ENCODE results near the gene TNNT1. TPM values are rescaled to one million over a fixed set of nuclear protein-coding genes. Genes with fewer than 3 reads are reported as not detected.
A peak's percentile ranks its signal among the peaks of the same experiment; 100 is the strongest.

The TNNT1 gene
- total RNA-seq, 1 donor, result 1.1 TPM

DNA sequence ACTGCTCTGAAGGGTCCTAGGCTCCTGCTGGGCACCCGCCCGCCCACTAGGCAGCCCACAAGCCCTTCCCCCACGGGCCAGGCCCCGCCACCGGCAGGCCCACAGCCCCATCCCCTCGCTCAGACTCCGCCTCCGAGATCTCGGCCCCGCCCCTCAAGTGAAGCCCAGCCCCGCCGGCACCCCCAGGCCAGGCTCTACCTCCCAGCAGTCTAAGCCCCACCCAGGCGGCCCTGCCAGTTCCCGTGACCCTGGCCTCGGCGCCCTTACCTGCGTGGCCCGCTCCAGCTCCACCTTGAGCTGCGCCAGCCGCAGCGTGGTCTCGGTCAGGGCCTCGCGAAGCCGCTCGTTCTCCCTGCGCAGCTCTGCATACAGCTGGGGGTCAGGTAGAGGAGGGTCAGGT, 57.1 kb downstream of the TNNT1 start:
- no peak overlapping the region for H3K4me3 ChIP-seq (ENCODE audit: low read depth, low read length)
- no peak for DNase-seq (ENCODE audit: low read depth)
- TF ChIP-seq, protein P1, sequence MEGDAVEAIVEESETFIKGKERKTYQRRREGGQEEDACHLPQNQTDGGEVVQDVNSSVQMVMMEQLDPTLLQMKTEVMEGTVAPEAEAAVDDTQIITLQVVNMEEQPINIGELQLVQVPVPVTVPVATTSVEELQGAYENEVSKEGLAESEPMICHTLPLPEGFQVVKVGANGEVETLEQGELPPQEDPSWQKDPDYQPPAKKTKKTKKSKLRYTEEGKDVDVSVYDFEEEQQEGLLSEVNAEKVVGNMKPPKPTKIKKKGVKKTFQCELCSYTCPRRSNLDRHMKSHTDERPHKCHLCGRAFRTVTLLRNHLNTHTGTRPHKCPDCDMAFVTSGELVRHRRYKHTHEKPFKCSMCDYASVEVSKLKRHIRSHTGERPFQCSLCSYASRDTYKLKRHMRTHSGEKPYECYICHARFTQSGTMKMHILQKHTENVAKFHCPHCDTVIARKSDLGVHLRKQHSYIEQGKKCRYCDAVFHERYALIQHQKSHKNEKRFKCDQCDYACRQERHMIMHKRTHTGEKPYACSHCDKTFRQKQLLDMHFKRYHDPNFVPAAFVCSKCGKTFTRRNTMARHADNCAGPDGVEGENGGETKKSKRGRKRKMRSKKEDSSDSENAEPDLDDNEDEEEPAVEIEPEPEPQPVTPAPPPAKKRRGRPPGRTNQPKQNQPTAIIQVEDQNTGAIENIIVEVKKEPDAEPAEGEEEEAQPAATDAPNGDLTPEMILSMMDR (IDR thresholded peaks at IDR 0.05; ENCODE audit: insufficient read depth, low read length), result no peak

DNA sequence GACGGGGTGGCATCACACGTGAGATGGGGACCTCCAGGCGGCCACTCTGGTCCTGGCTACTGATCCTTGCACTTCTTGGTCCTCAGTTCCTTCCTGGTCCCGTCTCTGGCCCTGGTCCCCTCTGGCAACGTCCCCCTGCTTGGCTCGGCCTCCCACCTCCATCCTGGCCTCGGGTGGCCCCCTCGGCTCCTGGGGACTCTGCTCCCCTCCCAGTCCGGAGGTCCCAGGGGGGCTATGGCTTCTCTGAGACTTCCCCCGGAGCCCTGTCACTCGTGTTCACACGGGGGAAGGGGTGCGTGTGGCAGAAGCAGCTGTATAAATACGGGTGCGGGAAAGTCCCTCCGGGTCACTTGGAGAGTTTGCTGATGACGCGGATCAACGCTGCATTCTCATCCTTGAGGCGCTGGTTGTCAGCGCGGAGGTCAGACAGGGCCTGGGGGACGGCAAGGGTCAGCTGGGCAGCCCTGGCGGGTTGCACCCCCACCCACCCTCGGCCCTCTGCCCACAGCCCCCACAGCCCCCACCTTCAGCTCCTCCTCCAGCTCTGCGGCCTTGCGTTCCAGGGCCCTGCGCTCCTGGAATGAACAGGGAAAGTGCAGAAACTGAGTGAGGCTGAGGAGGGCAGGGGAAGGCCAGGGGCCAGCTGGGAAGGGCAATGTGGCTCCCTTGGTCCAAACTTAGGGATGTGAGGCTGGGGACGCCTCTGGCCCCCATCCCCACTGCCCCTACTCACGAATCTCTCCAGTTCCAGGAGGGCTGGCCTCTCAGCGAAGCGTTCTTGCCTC, 57.7 kb downstream of the TNNT1 start:
- TF ChIP-seq, protein P1 (IDR thresholded peaks at IDR 0.05; ENCODE audit: insufficient read depth, low read length), result no peak
- H3K4me3 ChIP-seq (ENCODE audit: low read depth, low read length), result no peak overlapping the region
- no peak for DNase-seq (ENCODE audit: low read depth)

DNA sequence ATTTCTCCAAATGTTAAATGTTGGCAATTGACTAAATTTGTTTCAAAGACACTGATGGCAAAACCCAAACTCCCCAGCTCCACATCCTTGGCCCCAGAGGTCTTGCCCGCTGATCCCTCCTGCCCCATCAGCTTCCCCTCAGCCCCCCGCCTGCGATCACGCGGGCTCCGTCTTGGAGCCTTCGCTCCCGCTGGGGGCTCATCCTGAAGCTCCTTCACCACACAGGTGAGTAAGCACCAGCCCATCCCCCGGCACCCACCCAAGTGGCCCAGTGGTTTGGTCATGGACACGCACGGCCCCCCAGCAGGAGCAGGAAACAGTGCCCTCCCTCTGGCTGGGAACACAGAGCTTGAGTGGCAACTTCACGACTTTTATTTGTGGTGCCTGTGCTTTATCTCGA, 58.4 kb downstream of the TNNT1 start:
- H3K4me3 ChIP-seq (ENCODE audit: low read depth, low read length), result no peak overlapping the region
- TF ChIP-seq, protein P1 (IDR thresholded peaks at IDR 0.05; ENCODE audit: insufficient read depth, low read length), result no peak
- DNase-seq (ENCODE audit: low read depth), result no peak

DNA sequence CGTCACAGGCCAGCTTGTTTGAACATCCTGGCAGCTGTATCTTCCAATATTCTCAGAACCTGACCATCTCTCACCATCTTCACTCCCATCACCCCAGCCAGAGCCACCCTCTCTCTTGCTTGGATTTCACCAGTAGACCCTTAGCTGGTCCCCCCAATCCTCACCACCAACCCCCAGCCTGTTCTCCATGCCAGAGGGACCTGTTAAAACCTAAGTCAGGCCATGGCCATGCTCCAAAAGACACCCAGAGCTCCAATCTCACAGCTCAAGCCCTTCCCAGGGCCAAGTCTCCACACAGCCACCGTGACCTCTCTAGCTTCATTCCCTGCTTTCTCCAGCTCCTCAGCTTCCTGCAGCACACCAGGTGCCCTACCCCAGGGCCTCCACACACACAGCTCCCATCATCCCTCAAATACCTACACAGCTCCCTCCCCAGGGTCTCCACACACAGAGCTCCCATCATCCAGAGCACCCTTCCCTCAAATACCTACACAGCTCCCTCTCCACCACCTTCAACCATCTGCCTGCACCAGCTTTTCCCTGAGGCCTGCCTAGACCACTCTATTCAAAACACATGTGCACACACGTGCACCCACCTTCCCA, 59.6 kb downstream of the TNNT1 start:
- TF ChIP-seq, protein P1 (IDR thresholded peaks at IDR 0.05; ENCODE audit: insufficient read depth, low read length), result no peak
- no peak overlapping the region for H3K4me3 ChIP-seq (ENCODE audit: low read depth, low read length)
- no peak for DNase-seq (ENCODE audit: low read depth)

DNA sequence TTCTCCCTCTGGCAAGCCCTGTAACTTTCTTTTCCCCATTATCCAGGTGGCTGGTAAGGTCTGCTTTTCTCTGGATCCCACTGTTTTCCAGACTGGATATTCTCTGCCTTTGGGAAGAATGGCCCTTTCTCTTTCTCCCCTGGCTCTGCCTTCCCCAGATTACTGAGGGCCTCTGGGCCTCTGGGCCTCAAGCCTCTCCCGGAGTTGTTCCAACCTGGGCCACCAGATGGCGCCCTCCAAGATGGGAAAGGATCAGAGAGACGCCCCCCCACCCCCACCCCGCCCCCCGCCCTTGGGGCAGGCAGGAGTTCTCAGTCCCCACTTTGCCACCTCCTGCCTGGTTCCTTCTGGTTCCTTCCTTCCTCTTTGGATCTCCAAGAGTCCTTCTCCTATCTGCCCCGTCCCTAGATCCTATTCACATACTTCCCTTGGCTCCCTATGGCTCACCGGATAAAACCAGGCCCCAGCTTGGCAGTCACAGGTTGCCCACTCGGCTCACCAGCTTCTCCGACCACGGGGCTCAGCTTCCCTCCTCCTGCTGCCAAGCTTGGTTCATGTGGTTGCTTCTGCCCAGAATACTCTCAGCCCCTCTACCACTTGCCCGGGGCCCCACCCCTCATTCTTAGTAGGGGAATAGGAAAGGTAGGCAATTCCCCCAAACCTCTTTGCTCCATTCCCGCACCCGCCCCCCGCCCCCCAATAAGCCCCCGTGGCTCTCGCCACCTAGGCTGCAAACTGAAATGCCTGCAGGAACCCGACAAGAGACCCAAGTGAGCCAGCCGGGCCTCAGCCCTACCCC, 60.3 kb downstream of the TNNT1 start:
- no peak overlapping the region for H3K4me3 ChIP-seq (ENCODE audit: low read depth, low read length)
- DNase-seq (ENCODE audit: low read depth), result peak; percentile 62
- TF ChIP-seq, protein P1 (IDR thresholded peaks at IDR 0.05; ENCODE audit: insufficient read depth, low read length), result peak; percentile 75

DNA sequence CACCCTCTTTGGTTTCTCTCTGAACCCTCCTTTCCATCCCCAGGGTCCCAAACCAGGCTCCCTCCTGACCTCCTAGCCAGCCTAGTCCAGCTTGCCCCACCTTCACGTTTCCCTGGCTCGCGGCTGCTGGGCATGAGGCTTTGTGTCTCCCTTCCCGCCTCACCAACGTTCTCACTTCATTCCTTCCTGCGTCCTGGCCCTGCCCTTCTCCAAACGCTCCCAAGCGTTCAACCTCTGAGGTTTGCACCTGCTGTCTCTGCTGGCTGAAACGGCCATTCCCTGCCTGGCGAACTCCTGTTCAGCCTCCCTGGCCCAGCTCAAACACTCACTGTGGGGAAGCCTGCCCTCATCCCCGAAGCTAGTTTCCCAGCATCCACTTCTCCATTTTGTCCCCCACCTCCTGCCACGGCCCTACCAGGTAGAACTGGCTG, 61.0 kb downstream of the TNNT1 start:
- DNase-seq (ENCODE audit: low read depth), result no peak
- H3K4me3 ChIP-seq (ENCODE audit: low read depth, low read length), result no peak overlapping the region
- TF ChIP-seq, protein P1 (IDR thresholded peaks at IDR 0.05; ENCODE audit: insufficient read depth, low read length), result no peak
